Measurements from ENCODE around the gene IVNS1ABP. TPM values are rescaled to one million over a fixed set of nuclear protein-coding genes. Genes with fewer than 3 reads are reported as not detected.

Gene IVNS1ABP
- total and polyA plus RNA-seq, 2 of the 13 experiments (the other 11 are each of a cell fraction or from before 2014, with no cell fraction given), result 49.1 to 51.7 TPM

Small RNAs within 50 kb of the gene (small RNA-seq; reads per million reads assigned to genes)
- 0 reads per million in 3 experiments for gene RF00019 (ENCODE audit: insufficient read depth in 2 of 3, insufficient read length in 3 of 3, low read depth in 2 of 3, low replicate concordance in 1 of 3)

Other genes starting within 250 kb of the IVNS1ABP start
- 17.9 and 25.4 TPM in 2 replicates for gene TRMT1L, start 160.3 kb downstream of the IVNS1ABP start, total RNA-seq (2016; rRNA removed; fragmentation: Illumina TruSeq; extraction: Trizol)
- gene TRMT1L, start 160.3 kb downstream of the IVNS1ABP start, polyA plus RNA-seq (2011; rRNA removed), result 17.5 and 19.2 TPM in 2 replicates
- 2.5 and 4.8 TPM in 2 replicates for gene SWT1, start 160.1 kb downstream of the IVNS1ABP start, total RNA-seq (2016; rRNA removed; fragmentation: Illumina TruSeq; extraction: Trizol)
- 1.7 TPM in 2 replicates for gene SWT1, start 160.1 kb downstream of the IVNS1ABP start, polyA plus RNA-seq (2011; rRNA removed)

Measured in HepG2 (cell line).